Body of pancreas (tissue), 4 donors: ENCODE measurements around the gene COL5A1.

ENCODE experiments used
- POLR2A ChIP-seq, 3 donors: fragments of 450-650 bp; IDR thresholded peaks; one replicate each; pipeline ENCODE4 v1.6.1; 2016; ENCODE audit warnings: antibody characterized with exemption in 3 of 3, mild to moderate bottlenecking in 2 of 3
- TF ChIP-seq, protein P1 (sequence below), 7 experiments: fragments of 450-650 bp in 4 of 7; fragments of 200-600 bp in 3 of 7; sonication (generic) in 3 of 7; IDR thresholded peaks; one replicate each; pipeline ENCODE4 v1.5.1; 2016 to 2019; ENCODE audit warnings: antibody characterized with exemption in 7 of 7

DNA sequence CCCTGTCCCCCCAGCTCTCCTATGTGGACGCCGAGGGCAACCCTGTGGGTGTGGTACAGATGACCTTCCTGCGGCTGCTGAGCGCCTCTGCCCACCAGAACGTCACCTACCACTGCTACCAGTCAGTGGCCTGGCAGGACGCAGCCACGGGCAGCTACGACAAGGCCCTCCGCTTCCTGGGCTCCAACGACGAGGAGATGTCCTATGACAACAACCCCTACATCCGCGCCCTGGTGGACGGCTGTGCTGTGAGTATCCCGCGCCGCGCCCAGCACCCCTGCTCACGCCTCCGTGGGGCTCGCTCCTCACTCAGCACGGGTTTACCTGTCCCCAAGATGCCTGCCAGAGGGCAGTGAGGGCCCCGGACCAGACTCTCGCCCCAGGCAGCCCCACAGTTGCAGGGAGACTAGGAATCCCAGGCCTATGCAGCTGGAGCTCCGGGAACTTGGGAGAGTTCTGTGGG, 193.4 kb downstream of the COL5A1 start:
- TF ChIP-seq, protein P1, sequence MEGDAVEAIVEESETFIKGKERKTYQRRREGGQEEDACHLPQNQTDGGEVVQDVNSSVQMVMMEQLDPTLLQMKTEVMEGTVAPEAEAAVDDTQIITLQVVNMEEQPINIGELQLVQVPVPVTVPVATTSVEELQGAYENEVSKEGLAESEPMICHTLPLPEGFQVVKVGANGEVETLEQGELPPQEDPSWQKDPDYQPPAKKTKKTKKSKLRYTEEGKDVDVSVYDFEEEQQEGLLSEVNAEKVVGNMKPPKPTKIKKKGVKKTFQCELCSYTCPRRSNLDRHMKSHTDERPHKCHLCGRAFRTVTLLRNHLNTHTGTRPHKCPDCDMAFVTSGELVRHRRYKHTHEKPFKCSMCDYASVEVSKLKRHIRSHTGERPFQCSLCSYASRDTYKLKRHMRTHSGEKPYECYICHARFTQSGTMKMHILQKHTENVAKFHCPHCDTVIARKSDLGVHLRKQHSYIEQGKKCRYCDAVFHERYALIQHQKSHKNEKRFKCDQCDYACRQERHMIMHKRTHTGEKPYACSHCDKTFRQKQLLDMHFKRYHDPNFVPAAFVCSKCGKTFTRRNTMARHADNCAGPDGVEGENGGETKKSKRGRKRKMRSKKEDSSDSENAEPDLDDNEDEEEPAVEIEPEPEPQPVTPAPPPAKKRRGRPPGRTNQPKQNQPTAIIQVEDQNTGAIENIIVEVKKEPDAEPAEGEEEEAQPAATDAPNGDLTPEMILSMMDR (IDR thresholded peaks at IDR 0.05), result no peak
- no peak for TF ChIP-seq POLR2A (IDR thresholded peaks at IDR 0.05)
